Measurements from ENCODE around the gene ELAVL2.

The ELAVL2 gene

GRCh38 chr9:23789529-23790254 lies 36.3 kb downstream of the ELAVL2 start:
- no peak for TF ChIP-seq CTCF (IDR thresholded peaks at IDR 0.05; ENCODE audit: insufficient read depth, missing control alignments)
- FAIRE-seq: no peak
- no peak for DNase-seq (ENCODE audit: insufficient read length, low spot score)

- TF ChIP-seq CTCF (IDR thresholded peaks at IDR 0.05; ENCODE audit: insufficient read depth, missing control alignments): peak; percentile 18
- FAIRE-seq (no peak), DNase-seq (ENCODE audit: insufficient read length, low spot score) (no peak)
Measured at GRCh38 chr9:23784962-23785361, 41.1 kb downstream of the ELAVL2 start.

GRCh38 chr9:23783509-23783908 lies 42.5 kb downstream of the ELAVL2 start:
- no peak for FAIRE-seq
- no peak for TF ChIP-seq CTCF (IDR thresholded peaks at IDR 0.05; ENCODE audit: insufficient read depth, missing control alignments)
- no peak for DNase-seq (ENCODE audit: insufficient read length, low spot score)

- no peak for FAIRE-seq
- no peak for TF ChIP-seq CTCF (IDR thresholded peaks at IDR 0.05; ENCODE audit: insufficient read depth, missing control alignments)
- DNase-seq (ENCODE audit: insufficient read length, low spot score): no peak
Measured at GRCh38 chr9:23779220-23779619, 46.8 kb downstream of the ELAVL2 start.

GRCh38 chr9:23777328-23777727 lies 48.7 kb downstream of the ELAVL2 start:
- DNase-seq (ENCODE audit: insufficient read length, low spot score): no peak
- no peak for FAIRE-seq
- TF ChIP-seq CTCF (IDR thresholded peaks at IDR 0.05; ENCODE audit: insufficient read depth, missing control alignments): no peak

- FAIRE-seq: no peak
- no peak for DNase-seq (ENCODE audit: insufficient read length, low spot score)
- no peak for TF ChIP-seq CTCF (IDR thresholded peaks at IDR 0.05; ENCODE audit: insufficient read depth, missing control alignments)
Measured at GRCh38 chr9:23775549-23775948, 50.5 kb downstream of the ELAVL2 start.

- no peak for FAIRE-seq
- DNase-seq (ENCODE audit: insufficient read length, low spot score): no peak
- no peak for TF ChIP-seq CTCF (IDR thresholded peaks at IDR 0.05; ENCODE audit: insufficient read depth, missing control alignments)
Measured at GRCh38 chr9:23774266-23774665, 51.8 kb downstream of the ELAVL2 start.

Measured in D721Med (cell line).